BLaER1 (cell line): ENCODE data around the gene DOC2A.

ENCODE experiments used
- H3K27ac ChIP-seq: shearing (Covaris generic); formaldehyde crosslinking; 2 replicates; pipeline ENCODE4 v1.8.1; 2022
- H3K27me3 ChIP-seq: shearing (Covaris generic); formaldehyde crosslinking; 2 replicates; pipeline ENCODE4 v1.8.1; 2022
- H3K36me3 ChIP-seq: shearing (Covaris generic); formaldehyde crosslinking; 2 replicates; pipeline ENCODE4 v1.8.1; 2022
- H3K4me1 ChIP-seq: shearing (Covaris generic); formaldehyde crosslinking; 2 replicates; pipeline ENCODE4 v1.8.1; 2022
- H3K4me2 ChIP-seq: shearing (Covaris generic); formaldehyde crosslinking; 2 replicates; pipeline ENCODE4 v1.8.1; 2022
- H3K4me3 ChIP-seq: shearing (Covaris generic); formaldehyde crosslinking; 2 replicates; pipeline ENCODE4 v1.8.1; 2022
- H3K9ac ChIP-seq: shearing (Covaris generic); formaldehyde crosslinking; 2 replicates; pipeline ENCODE4 v1.8.1; 2022
- H3K9me3 ChIP-seq: shearing (Covaris generic); formaldehyde crosslinking; 2 replicates; pipeline ENCODE4 v1.8.1; 2022
- H4K20me1 ChIP-seq: shearing (Covaris generic); formaldehyde crosslinking; 2 replicates; pipeline ENCODE4 v1.8.1; 2022
- Cebpa-rat ChIP-seq: shearing (Covaris generic); IDR thresholded peaks from 2 replicates; pipeline ENCODE4 v1.8.1; 2022

Gene DOC2A

GRCh38 chr16:29975134-29975538 lies 35.7 kb downstream of the DOC2A start:
- peak overlapping the region; percentile 98 for H3K4me2 ChIP-seq
- TF ChIP-seq Cebpa-rat = no peak
- H3K27me3 ChIP-seq = no peaks in the 10 kb centered on the region
- no peaks in the 10 kb centered on the region; the same call in 1 of the 2 replicates for H3K9me3 ChIP-seq
- H3K4me3 ChIP-seq = peak overlapping the region; percentile 85
- H3K27ac ChIP-seq = peak overlapping the region; percentile 82; the same call in 1 of the 2 replicates
- H3K9ac ChIP-seq = peak overlapping the region; percentile 86
- H3K4me1 ChIP-seq = peaks cover 49% of the 10 kb centered on the region
- peaks cover 60% of the 10 kb centered on the region for H3K36me3 ChIP-seq
- peaks cover 54% of the 10 kb centered on the region for H4K20me1 ChIP-seq

- peak overlapping the region; percentile 98 for H3K4me2 ChIP-seq
- H3K27me3 ChIP-seq = no peaks in the 10 kb centered on the region
- peak overlapping the region; percentile 86 for H3K9ac ChIP-seq
- H3K4me3 ChIP-seq = peak overlapping the region; percentile 85
- H3K4me1 ChIP-seq = peaks cover 49% of the 10 kb centered on the region
- H3K36me3 ChIP-seq = peaks cover 60% of the 10 kb centered on the region
- H3K27ac ChIP-seq = peak overlapping the region; percentile 82
- H4K20me1 ChIP-seq = peaks cover 52% of the 10 kb centered on the region
- no peak for TF ChIP-seq Cebpa-rat
- H3K9me3 ChIP-seq = no peaks in the 10 kb centered on the region; the same call in 1 of the 2 replicates
Observed at GRCh38 chr16:29974291-29975133, 36.3 kb downstream of the DOC2A start.

GRCh38 chr16:29973384-29974246 lies 37.2 kb downstream of the DOC2A start, which contains the start of gene TAOK2:
Gene TAOK2, plus strand, starts transcription at chr16:29973868. Its CDS starts 3,905 bp downstream, at chr16:29977773.
- H3K27ac ChIP-seq = peak within 1 kb of the TSS; percentile 82

GRCh38 chr16:29972992-29973383 lies 37.8 kb downstream of the DOC2A start:
- Histone ChIP-seq H3K4me1 (peaks cover 42% of the 10 kb centered on the region), H3K4me2 (peak overlapping the region; percentile 22; the same call in 1 of the 2 replicates), H3K27ac (no peak overlapping the region; the same call in 1 of the 2 replicates), H3K27me3 (no peaks in the 10 kb centered on the region), H3K4me3 (peak overlapping the region; percentile 85; the same call in 1 of the 2 replicates), H3K9me3 (no peaks in the 10 kb centered on the region; the same call in 1 of the 2 replicates), H4K20me1 (peaks cover 37% of the 10 kb centered on the region), H3K9ac (no peak overlapping the region), H3K36me3 (peaks cover 60% of the 10 kb centered on the region)
- no peak for TF ChIP-seq Cebpa-rat

More at GRCh38 chr16:29973384-29974246, 37.2 kb downstream of the DOC2A start, which contains the start of gene TAOK2:
- Histone ChIP-seq H4K20me1 (peaks cover 43% of the 10 kb centered on the region), H3K9ac (peak within 1 kb of the TSS; percentile 86), H3K36me3 (peaks cover 60% of the 10 kb centered on the region), H3K4me2 (peak within 1 kb of the TSS; percentile 98), H3K4me3 (peak within 1 kb of the TSS; percentile 85), H3K27me3 (no peaks in the 10 kb centered on the region), H3K9me3 (no peaks in the 10 kb centered on the region; the same call in 1 of the 2 replicates), H3K4me1 (peaks cover 49% of the 10 kb centered on the region)
- TF ChIP-seq Cebpa-rat = no peak

- peaks cover 58% of the 10 kb centered on the region for H3K36me3 ChIP-seq
- no peaks in the 10 kb centered on the region; the same call in 1 of the 2 replicates for H3K9me3 ChIP-seq
- no peaks in the 10 kb centered on the region for H3K27me3 ChIP-seq
- H3K4me2 ChIP-seq = no peak overlapping the region
- H3K27ac ChIP-seq = no peak overlapping the region
- H4K20me1 ChIP-seq = peaks cover 32% of the 10 kb centered on the region
- no peak overlapping the region for H3K4me3 ChIP-seq
- no peak for TF ChIP-seq Cebpa-rat
- H3K4me1 ChIP-seq = peaks cover 38% of the 10 kb centered on the region
- no peak overlapping the region for H3K9ac ChIP-seq
Observed at GRCh38 chr16:29972500-29972899, 38.3 kb downstream of the DOC2A start.

GRCh38 chr16:29971304-29971703 lies 39.5 kb downstream of the DOC2A start:
- peaks cover 54% of the 10 kb centered on the region for H3K36me3 ChIP-seq
- no peak for TF ChIP-seq Cebpa-rat
- H3K4me3 ChIP-seq = no peak overlapping the region
- H3K27ac ChIP-seq = no peak overlapping the region
- no peak overlapping the region for H3K4me2 ChIP-seq
- no peak overlapping the region for H3K9ac ChIP-seq
- H4K20me1 ChIP-seq = peaks cover 20% of the 10 kb centered on the region
- H3K9me3 ChIP-seq = no peaks in the 10 kb centered on the region; the same call in 1 of the 2 replicates
- H3K4me1 ChIP-seq = peaks cover 26% of the 10 kb centered on the region
- H3K27me3 ChIP-seq = no peaks in the 10 kb centered on the region

- TF ChIP-seq Cebpa-rat = no peak
- Histone ChIP-seq H3K4me2 (no peak overlapping the region), H3K27ac (no peak overlapping the region), H4K20me1 (no peaks in the 10 kb centered on the region), H3K4me3 (no peak overlapping the region), H3K27me3 (no peaks in the 10 kb centered on the region), H3K36me3 (peaks cover 69% of the 10 kb centered on the region), H3K9ac (no peak overlapping the region), H3K4me1 (peaks cover 7% of the 10 kb centered on the region; the same call in 1 of the 2 replicates), H3K9me3 (no peaks in the 10 kb centered on the region; the same call in 1 of the 2 replicates)
Observed at GRCh38 chr16:29968205-29968604, 42.6 kb downstream of the DOC2A start.

GRCh38 chr16:29963021-29963743 lies 47.6 kb downstream of the DOC2A start:
- no peaks in the 10 kb centered on the region for H3K9me3 ChIP-seq
- peak overlapping the region; percentile 79 for H3K4me3 ChIP-seq
- peak overlapping the region; percentile 88; the same call in 1 of the 2 replicates for H3K27ac ChIP-seq
- peaks cover 20% of the 10 kb centered on the region for H3K4me1 ChIP-seq
- no peaks in the 10 kb centered on the region for H4K20me1 ChIP-seq
- no peaks in the 10 kb centered on the region for H3K27me3 ChIP-seq
- peaks cover 26% of the 10 kb centered on the region for H3K36me3 ChIP-seq
- peak overlapping the region; percentile 85; the same call in 1 of the 2 replicates for H3K9ac ChIP-seq
- H3K4me2 ChIP-seq = peak overlapping the region; percentile 99
- TF ChIP-seq Cebpa-rat = no peak
